SU-DHL-6 (cell line): ENCODE data around the gene CALML3.

Source experiments
- H2AFZ ChIP-seq: fragments of 200-600 bp; sonication (generic); 2 replicates; pipeline ENCODE4 v1.6.1; 2014; ENCODE audit warnings: low read depth, mild to moderate bottlenecking, moderate library complexity, mixed read lengths, antibody characterized with exemption, low read length; ENCODE audit not compliant: severe bottlenecking
- H3F3A ChIP-seq: fragments of 200-600 bp; shearing (Covaris generic); 2 replicates; pipeline ENCODE4 v1.6.0; 2016; ENCODE audit warnings: antibody characterized with exemption, mild to moderate bottlenecking; ENCODE audit not compliant: insufficient read depth
- H3K27ac ChIP-seq: fragments of 200-600 bp; sonication (generic); 2 replicates; pipeline ENCODE4 v1.5.1; 2016; ENCODE audit warnings: low read depth, mild to moderate bottlenecking, low read length, moderate library complexity, mixed read lengths
- H3K27me3 ChIP-seq: fragments of 200-600 bp; sonication (generic), shearing (Covaris generic); 2 replicates; pipeline ENCODE4 v1.6.0; 2014; ENCODE audit warnings: mild to moderate bottlenecking, low read length
- H3K36me3 ChIP-seq: fragments of 200-600 bp; sonication (generic); 2 replicates; pipeline ENCODE4 v1.6.1; 2014; ENCODE audit warnings: mild to moderate bottlenecking, low read length, mixed read lengths
- H3K4me2 ChIP-seq: fragments of 300-600, 200-600 bp; shearing (Covaris generic), sonication (generic); 2 replicates; pipeline ENCODE4 v1.6.0; 2014; ENCODE audit warnings: low read length, low read depth, mild to moderate bottlenecking; ENCODE audit not compliant: poor library complexity, severe bottlenecking
- H3K4me3 ChIP-seq: fragments of 200-600 bp; sonication (generic); 2 replicates; pipeline ENCODE4 v1.5.1; 2014; ENCODE audit warnings: antibody characterized with exemption, low read length, mild to moderate bottlenecking, mixed read lengths; ENCODE audit not compliant: insufficient read depth, poor library complexity, severe bottlenecking
- H3K79me2 ChIP-seq: fragments of 200-600 bp; sonication (generic); 2 replicates; pipeline ENCODE4 v1.6.1; 2014; ENCODE audit warnings: mild to moderate bottlenecking, low read length, moderate library complexity; ENCODE audit not compliant: insufficient read depth
- H3K9ac ChIP-seq: fragments of 200-600 bp; sonication (generic); 2 replicates; pipeline ENCODE4 v1.7.0; 2014; ENCODE audit warnings: mild to moderate bottlenecking, low read length
- H3K9me2 ChIP-seq: fragments of 200-600 bp; sonication (generic); replicated peaks from 2 replicates; pipeline ENCODE4 v1.6.1; 2014; ENCODE audit warnings: low read length; ENCODE audit not compliant: insufficient read depth
- H3K9me3 ChIP-seq: fragments of 200-600 bp; sonication (generic); 2 replicates; pipeline ENCODE4 v1.6.1; 2014; ENCODE audit warnings: low read length, mixed read lengths; ENCODE audit not compliant: insufficient read depth
- H4K20me1 ChIP-seq: fragments of 200-600 bp; sonication (generic); 2 replicates; pipeline ENCODE4 v1.6.1; 2014; ENCODE audit warnings: low read depth, mild to moderate bottlenecking, antibody characterized with exemption, low read length, moderate library complexity, mixed read lengths
- EZH2phosphoT487 ChIP-seq: fragments of 200-600 bp; sonication (generic), shearing (Covaris generic); conservative IDR thresholded peaks from 2 replicates; pipeline ENCODE4 v1.6.1; 2018; ENCODE audit warnings: mild to moderate bottlenecking, antibody characterized with exemption, low read length, moderate library complexity, mixed read lengths
- TF ChIP-seq, protein P1 (sequence below): fragments of 200-600 bp; sonication (generic); IDR thresholded peaks from one replicate; pipeline ENCODE4 v1.5.1; 2017; ENCODE audit warnings: antibody characterized with exemption, mild to moderate bottlenecking, low read length, moderate library complexity; ENCODE audit not compliant: insufficient read depth, poor library complexity, severe bottlenecking

CALML3 gene

GRCh38 chr10:5522913-5523560 lies 1.7 kb upstream of the CALML3 start:
- TF ChIP-seq, protein P1, sequence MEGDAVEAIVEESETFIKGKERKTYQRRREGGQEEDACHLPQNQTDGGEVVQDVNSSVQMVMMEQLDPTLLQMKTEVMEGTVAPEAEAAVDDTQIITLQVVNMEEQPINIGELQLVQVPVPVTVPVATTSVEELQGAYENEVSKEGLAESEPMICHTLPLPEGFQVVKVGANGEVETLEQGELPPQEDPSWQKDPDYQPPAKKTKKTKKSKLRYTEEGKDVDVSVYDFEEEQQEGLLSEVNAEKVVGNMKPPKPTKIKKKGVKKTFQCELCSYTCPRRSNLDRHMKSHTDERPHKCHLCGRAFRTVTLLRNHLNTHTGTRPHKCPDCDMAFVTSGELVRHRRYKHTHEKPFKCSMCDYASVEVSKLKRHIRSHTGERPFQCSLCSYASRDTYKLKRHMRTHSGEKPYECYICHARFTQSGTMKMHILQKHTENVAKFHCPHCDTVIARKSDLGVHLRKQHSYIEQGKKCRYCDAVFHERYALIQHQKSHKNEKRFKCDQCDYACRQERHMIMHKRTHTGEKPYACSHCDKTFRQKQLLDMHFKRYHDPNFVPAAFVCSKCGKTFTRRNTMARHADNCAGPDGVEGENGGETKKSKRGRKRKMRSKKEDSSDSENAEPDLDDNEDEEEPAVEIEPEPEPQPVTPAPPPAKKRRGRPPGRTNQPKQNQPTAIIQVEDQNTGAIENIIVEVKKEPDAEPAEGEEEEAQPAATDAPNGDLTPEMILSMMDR = no peak
- no peak for TF ChIP-seq EZH2phosphoT487
- H3K36me3 ChIP-seq = no peaks in the 10 kb centered on the region
- H3K4me2 ChIP-seq = no peak overlapping the region
- no peaks in the 10 kb centered on the region for H4K20me1 ChIP-seq
- H3K9me3 ChIP-seq = no peaks in the 10 kb centered on the region
- no peak overlapping the region for H3K9ac ChIP-seq
- no peak overlapping the region for H2AFZ ChIP-seq
- H3F3A ChIP-seq = no peaks in the 10 kb centered on the region
- no peak overlapping the region for H3K27ac ChIP-seq
- no peaks in the 10 kb centered on the region for H3K79me2 ChIP-seq
- H3K4me3 ChIP-seq = no peak overlapping the region
- no peaks in the 10 kb centered on the region for H3K27me3 ChIP-seq
- H3K9me2 ChIP-seq = no peaks in the 10 kb centered on the region

GRCh38 chr10:5523796-5524574 lies 776 bp upstream of the CALML3 start:
- Histone ChIP-seq H3K79me2 (no peaks in the 10 kb centered on the region), H4K20me1 (no peaks in the 10 kb centered on the region), H3K27me3 (no peaks in the 10 kb centered on the region), H3F3A (no peaks in the 10 kb centered on the region), H3K4me2 (no peak overlapping the region), H3K27ac (no peak overlapping the region), H3K9ac (no peak overlapping the region), H2AFZ (no peak overlapping the region), H3K36me3 (no peaks in the 10 kb centered on the region), H3K9me3 (no peaks in the 10 kb centered on the region), H3K4me3 (no peak overlapping the region), H3K9me2 (no peaks in the 10 kb centered on the region)
- no peak for TF ChIP-seq EZH2phosphoT487
- TF ChIP-seq, protein P1 = no peak

GRCh38 chr10:5525561-5526341 lies 990 bp downstream of the CALML3 start:
- no peaks in the 10 kb centered on the region for H3K9me3 ChIP-seq
- no peaks in the 10 kb centered on the region for H3K79me2 ChIP-seq
- H3K9ac ChIP-seq = no peak overlapping the region
- TF ChIP-seq, protein P1 = no peak
- no peak for TF ChIP-seq EZH2phosphoT487
- H3K36me3 ChIP-seq = no peaks in the 10 kb centered on the region
- no peaks in the 10 kb centered on the region for H4K20me1 ChIP-seq
- H3K27me3 ChIP-seq = no peaks in the 10 kb centered on the region
- no peak overlapping the region for H3K4me3 ChIP-seq
- H3F3A ChIP-seq = no peaks in the 10 kb centered on the region
- no peak overlapping the region for H3K27ac ChIP-seq
- H2AFZ ChIP-seq = no peak overlapping the region
- H3K9me2 ChIP-seq = no peaks in the 10 kb centered on the region
- no peak overlapping the region for H3K4me2 ChIP-seq
